GM12891 (cell line): ENCODE data around the gene LIMD2.
A peak's percentile ranks its signal among the peaks of the same experiment; 100 is the strongest.

ENCODE experiments used
- DNase-seq: peaks from one replicate; pipeline ENCODE4 v3.0.0; 2011; ENCODE audit warnings: low spot score; ENCODE audit not compliant: insufficient read length
- FAIRE-seq: peaks from 2 replicates; lab custom pipeline; 2011; peaks lifted over from hg19 to GRCh38; lab: Jason Lieb, UNC
- PAX5 ChIP-seq: IDR thresholded peaks from 2 replicates; pipeline ENCODE4 v1.6.1; 2011; ENCODE audit warnings: low read length, moderate library complexity, mild to moderate bottlenecking; ENCODE audit not compliant: insufficient read depth, severe bottlenecking
- POLR2A ChIP-seq: IDR thresholded peaks from 2 replicates; pipeline ENCODE4 v1.6.1; 2011; ENCODE audit warnings: low read depth, low read length, control low read depth
- POLR2AphosphoS5 ChIP-seq: IDR thresholded peaks from 2 replicates; pipeline ENCODE4 v1.6.1; 2011; ENCODE audit warnings: low read depth, low read length, control low read depth
- POU2F2 ChIP-seq: IDR thresholded peaks from 2 replicates; pipeline ENCODE4 v1.6.1; 2011; ENCODE audit warnings: low read depth, mild to moderate bottlenecking, control low read depth, low read length, moderate library complexity
- SPI1 ChIP-seq: IDR thresholded peaks from 2 replicates; pipeline ENCODE4 v1.6.1; 2011; ENCODE audit warnings: low read depth, low read length, control low read depth
- TAF1 ChIP-seq: IDR thresholded peaks from 2 replicates; pipeline ENCODE4 v1.6.1; 2011; ENCODE audit warnings: low read depth, low read length, control low read depth

Gene LIMD2

GRCh38 chr17:63659850-63660249, 40.1 kb downstream of the LIMD2 start:
- FAIRE-seq: no peak
- TF ChIP-seq POU2F2 (no peak), TAF1 (no peak), POLR2AphosphoS5 (no peak), SPI1 (no peak), POLR2A (no peak), PAX5 (no peak)

GRCh38 chr17:63658366-63658765, 41.6 kb downstream of the LIMD2 start:
- FAIRE-seq (no peak), DNase-seq (no peak)
- no peak for TF ChIP-seq TAF1

More at GRCh38 chr17:63659850-63660249, 40.1 kb downstream of the LIMD2 start:
- no peak for DNase-seq

GRCh38 chr17:63657786-63658185, 42.1 kb downstream of the LIMD2 start:
- TF ChIP-seq POU2F2 (no peak), PAX5 (no peak), TAF1 (no peak), SPI1 (no peak), POLR2AphosphoS5 (no peak), POLR2A (no peak)
- FAIRE-seq (no peak), DNase-seq (no peak)

GRCh38 chr17:63653050-63653449, 46.9 kb downstream of the LIMD2 start:
- FAIRE-seq (no peak), DNase-seq (no peak)
- TF ChIP-seq TAF1 (no peak), SPI1 (no peak), POLR2A (no peak), POLR2AphosphoS5 (no peak), POU2F2 (no peak), PAX5 (no peak)

GRCh38 chr17:63652106-63652505, 47.8 kb downstream of the LIMD2 start:
- DNase-seq: no peak
- TF ChIP-seq TAF1 (no peak), SPI1 (no peak), POLR2AphosphoS5 (no peak), POLR2A (no peak), PAX5 (no peak), POU2F2 (no peak)
- no peak for FAIRE-seq

- TF ChIP-seq PAX5 (no peak), POLR2A (no peak), POU2F2 (no peak)
- DNase-seq (no peak), FAIRE-seq (no peak)
These were observed 50.1 kb downstream of the LIMD2 start for GRCh38 chr17:63649813-63650212.

DNA sequence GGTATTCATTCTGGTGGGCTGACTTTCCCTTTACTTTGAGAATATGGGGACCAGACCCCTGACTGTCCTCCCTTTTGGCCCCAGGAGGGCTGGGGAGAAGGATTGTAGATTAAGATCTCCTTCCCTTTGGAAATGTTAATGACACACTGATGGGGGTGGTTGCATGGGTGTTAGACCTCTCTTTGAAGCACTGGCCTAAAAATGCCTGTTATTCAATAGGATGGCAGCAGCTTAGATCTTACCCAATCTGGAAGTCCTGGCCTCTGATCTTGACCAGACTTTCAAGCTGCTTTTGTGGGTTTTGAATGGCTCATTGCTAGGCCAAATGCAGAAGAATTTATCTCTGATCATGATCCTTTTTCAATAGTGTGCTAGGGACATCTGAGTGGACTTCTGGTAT, 52.0 kb downstream of the LIMD2 start:
- no peak for DNase-seq
- no peak for TF ChIP-seq TAF1
- TF ChIP-seq SPI1: no peak
- no peak for TF ChIP-seq PAX5
- TF ChIP-seq POU2F2: no peak
- no peak for TF ChIP-seq POLR2AphosphoS5
- no peak for TF ChIP-seq POLR2A
- FAIRE-seq: no peak

DNA sequence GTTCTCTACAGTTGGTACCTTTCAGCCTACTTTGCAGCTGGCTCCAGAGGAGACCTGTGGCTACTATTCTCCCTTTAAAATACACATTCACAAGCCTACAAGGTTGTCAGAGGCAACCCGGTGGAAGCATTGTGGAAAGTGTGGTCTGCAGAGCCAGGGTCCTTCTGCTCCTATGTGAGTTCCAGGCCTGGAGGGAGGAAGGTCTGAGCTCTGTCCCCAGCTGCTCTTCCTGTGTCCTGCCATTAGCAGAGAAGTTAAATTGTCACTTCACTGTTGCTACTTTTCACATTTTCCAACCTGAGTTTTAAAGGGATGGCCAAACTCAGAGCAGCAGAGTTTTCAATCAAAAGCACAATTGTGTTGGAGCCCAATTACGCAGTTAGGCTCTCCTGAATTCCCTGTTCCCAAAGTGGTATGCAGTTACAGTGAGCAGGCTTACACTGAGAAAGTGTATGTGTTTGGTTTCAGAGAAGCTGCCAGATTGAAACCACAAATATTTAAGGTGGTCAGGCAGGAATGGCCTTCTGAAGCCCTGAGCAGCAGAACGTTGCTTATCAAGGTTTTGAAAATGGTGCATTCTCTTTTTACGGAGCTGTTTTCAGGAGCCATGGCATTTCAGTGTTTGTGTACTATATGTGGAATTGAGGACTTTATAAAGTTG, 52.7 kb downstream of the LIMD2 start:
- DNase-seq (no peak), FAIRE-seq (peak; percentile 48)
- TF ChIP-seq POU2F2 (no peak), SPI1 (no peak)

GRCh38 chr17:63646488-63646806, 53.5 kb downstream of the LIMD2 start:
- DNase-seq (peak; percentile 26), FAIRE-seq (no peak)
- TF ChIP-seq SPI1 (peak; percentile 96), POLR2A (no peak)
